Measurements from ENCODE around the gene HIF1A. TPM values are rescaled to one million over a fixed set of nuclear protein-coding genes. Genes with fewer than 3 reads are reported as not detected.

The HIF1A gene
- total RNA-seq, 1 donor from 2014 or later: 89.6 TPM

- intact Hi-C loops (cut with micrococcal nuclease): no loop called here
Observed at GRCh38 chr14:61768240-61768639, 72.9 kb downstream of the HIF1A start.

- intact Hi-C loops (cut with micrococcal nuclease): no loop called here
Observed at GRCh38 chr14:61769893-61770292, 74.6 kb downstream of the HIF1A start.

- intact Hi-C loops (cut with micrococcal nuclease): no loop called here
Observed at GRCh38 chr14:61774861-61775260, 79.5 kb downstream of the HIF1A start.

DNA sequence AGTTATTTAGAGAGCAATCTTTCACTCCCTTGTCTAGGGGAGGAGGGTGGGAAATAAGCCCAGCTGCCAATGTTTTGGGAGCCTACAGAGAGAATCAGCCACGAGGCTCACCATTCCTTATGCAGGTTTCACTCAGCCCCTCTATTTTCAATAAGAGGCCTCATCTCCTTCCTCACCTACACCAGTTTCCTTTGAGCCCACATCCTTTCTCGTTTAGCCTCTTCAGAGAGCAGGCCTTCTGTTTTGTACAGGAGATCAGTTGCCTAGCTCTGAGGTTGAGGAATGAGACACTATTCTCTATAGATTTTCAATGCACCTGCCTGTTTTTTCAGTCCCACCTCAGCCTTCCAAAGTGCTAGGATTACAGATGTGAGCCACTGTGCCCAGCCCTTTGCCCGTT, 84.8 kb downstream of the HIF1A start:
- intact Hi-C loops (cut with micrococcal nuclease): loop anchor here (2.0 kb wide), 1 partner anchor 17 kb away; the partner anchor contains the start of gene SNAPC1

DNA sequence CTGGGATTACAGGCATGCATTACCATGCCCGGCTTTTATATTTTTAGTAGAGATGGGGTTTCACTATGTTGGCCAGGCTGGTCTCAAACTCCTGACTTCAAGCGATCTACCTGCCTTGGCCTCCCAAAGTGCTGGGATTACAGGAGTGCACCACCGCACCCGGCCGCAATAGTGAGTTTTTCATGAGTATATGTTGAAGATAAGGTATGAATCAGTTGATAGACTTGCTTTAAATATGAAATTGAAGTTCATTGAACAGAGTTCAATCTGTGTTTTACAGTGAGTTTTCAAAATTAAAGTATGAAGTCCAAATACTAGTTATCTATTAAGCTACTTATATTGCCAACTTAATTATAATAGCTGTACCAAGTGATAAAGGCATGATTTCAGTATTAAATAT, 102.0 kb downstream of the HIF1A start:
- intact Hi-C loops (cut with micrococcal nuclease): no loop called here

Other genes starting within 250 kb of the HIF1A start
- 5.8 and 6.1 TPM in 2 replicates for gene SNAPC1, start 66.9 kb downstream of the HIF1A start, total RNA-seq
- not detected in 2 replicates for gene SYT16, start 117.2 kb downstream of the HIF1A start, total RNA-seq